GM11168 (cell line): ENCODE results near the gene NPFFR1.
"Not testable (repeated sequence)": the region's sequence is repeated elsewhere in the genome, so short reads cannot be mapped to it uniquely, and the experiment has no call there.

Experiments
- in situ Hi-C: fragments of 300-500 bp; cut with MboI; formaldehyde crosslinking; loops from one replicate; pipeline ENCODE4 v1.12.0; 2022; ENCODE audit warnings: low sequenced_read_pairs; ENCODE audit not compliant: unreplicated experiment

NPFFR1 gene

GRCh38 chr10:70260734-70261133, 23.1 kb downstream of the NPFFR1 start:
- in situ Hi-C loops: no loop called here

DNA sequence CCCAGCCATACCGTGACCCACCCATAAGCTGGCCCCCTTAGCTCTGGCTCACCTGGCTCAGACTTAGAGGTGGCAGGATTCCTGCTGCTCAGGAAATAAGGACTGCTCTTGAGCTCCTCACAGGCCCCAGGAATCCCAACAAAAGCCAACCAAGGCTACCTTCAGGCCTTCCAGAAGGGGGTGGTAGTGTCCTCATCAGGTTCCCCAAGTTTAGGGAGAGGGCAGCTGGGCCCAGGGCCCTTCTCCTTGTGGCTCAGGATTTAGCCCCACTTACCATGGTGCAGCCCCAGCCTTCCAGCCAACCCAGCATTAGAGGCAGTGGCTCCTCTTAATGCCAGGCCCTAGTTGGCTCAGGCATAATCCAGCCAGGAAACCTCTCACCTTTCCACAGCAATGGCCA, 23.5 kb downstream of the NPFFR1 start:
- in situ Hi-C loops: no loop called here

GRCh38 chr10:70258216-70258615, 25.6 kb downstream of the NPFFR1 start:
- in situ Hi-C loops: no loop called here

GRCh38 chr10:70257816-70258215, 26.0 kb downstream of the NPFFR1 start:
- in situ Hi-C loops: not testable (repeated sequence)

DNA sequence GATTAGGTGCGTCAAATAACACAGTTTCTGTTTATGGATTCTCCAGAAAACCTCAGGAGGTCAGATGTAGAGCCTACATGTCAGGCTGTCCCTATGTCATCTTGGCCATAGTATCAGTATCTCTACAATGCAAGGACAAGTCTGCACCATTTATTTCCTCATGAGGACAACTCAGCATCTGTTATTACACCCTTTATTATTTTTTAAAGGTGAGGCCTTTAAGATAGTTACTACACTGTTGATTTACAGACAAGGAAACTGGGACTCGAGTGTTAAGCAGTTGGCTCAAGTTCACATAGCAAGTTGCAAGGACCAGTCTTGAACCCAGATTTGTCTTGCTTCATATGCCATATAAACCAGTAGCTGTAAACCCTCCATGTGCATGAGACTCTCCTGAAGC, 27.3 kb downstream of the NPFFR1 start:
- in situ Hi-C loops: no loop called here

GRCh38 chr10:70255329-70256299, 28.2 kb downstream of the NPFFR1 start:
- in situ Hi-C loops: no loop called here

- in situ Hi-C loops: no loop called here
Observed at GRCh38 chr10:70254778-70255328, 29.0 kb downstream of the NPFFR1 start.

GRCh38 chr10:70253878-70254765, 29.7 kb downstream of the NPFFR1 start:
- in situ Hi-C loops: no loop called here

DNA sequence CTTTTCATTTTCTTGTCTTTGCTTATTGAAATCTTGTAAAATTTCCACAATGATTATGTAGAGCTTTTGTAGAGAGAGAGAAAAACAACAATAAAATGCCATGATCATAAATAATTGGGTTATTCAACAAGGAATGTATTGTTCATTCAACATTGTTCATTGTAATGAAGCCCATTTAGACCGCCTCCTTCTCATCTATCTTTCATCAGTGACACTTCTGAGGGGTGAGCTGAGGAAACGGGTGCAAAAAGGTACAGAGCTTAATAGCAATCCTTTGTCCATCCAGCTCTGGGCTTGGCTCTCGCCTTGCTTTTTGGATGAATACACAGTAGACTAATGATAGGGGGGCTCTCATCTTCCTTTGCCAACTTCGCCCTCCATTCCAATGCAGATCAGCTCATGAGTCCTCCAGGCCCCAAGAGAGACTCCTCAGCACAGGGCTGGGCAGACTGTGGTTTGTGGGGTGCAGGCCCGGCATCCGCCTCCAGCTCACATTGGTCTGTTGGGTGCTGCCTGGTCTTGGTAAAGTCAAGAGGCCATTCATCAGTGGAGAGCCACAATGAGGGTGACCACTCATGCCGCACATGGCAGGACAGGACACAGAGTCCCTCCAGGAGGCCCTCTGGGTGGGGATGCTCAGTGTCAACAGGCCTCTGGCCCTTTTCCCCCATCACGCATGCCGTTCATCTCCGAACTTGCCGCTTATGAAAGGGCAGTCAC, 32.7 kb downstream of the NPFFR1 start:
- in situ Hi-C loops: no loop called here

GRCh38 chr10:70247360-70247759, 36.4 kb downstream of the NPFFR1 start:
- in situ Hi-C loops: no loop called here

DNA sequence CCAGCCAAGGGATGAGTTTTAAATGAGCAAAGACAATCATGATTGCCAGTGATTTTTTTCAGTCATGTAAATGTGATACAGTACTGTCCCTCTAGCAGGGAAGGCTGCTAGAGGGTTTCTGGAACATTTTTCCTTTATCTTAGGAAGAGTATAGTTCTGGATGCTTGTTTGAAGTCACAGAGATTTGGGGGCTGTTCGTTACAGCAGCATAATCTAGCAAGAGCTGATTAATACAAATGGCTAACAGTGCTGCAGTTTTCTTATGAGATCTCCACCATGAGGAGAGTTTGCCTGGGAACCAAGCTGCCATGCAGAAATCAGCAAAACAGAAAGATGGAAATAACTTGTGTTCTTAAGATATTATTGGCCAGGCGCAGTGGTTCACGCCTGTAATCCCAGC, 42.7 kb downstream of the NPFFR1 start:
- in situ Hi-C loops: no loop called here

- in situ Hi-C loops: not testable (repeated sequence)
Observed at GRCh38 chr10:70239986-70240385, 43.8 kb downstream of the NPFFR1 start.

DNA sequence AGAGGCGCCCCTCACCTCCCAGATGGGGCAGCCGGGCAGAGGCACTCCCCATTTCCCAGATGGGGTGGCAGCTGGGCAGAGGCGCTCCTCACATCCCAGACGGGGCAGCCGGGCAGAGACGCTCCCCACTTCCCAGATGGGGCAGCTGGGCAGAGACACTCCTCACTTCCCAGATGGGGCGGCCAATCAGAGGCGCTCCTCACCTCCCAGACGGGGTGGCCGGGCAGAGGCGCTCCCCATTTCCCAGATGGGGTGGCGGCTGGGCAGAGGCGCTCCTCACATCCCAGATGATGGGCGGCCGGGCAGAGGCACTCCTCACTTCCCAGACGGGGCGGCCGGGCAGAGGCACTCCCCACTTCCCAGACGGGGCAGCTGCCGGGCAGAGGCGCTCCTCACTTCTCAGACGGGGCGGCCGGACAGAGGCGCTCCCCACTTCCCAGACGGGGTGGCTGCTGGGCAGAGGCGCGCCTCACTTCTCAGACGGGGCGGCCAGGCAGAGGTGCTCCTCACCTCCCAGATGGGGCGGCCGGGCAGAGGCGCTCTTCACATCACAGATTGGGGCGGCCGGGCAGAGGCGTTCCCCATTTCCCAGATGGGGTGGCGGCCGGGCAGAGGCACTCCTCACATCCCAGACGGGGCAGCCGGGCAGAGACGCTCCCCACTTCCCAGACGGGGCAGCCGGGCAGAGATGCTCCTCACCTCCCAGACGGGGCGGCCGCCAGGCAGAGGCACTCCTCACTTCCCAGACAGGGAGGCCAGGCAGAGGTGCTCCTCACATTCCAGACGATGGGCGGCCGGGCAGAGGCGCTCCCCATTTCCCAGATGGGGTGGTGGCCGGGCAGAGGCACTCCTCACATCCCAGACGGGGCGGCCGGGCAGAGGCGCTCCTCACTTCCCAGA, 44.5 kb downstream of the NPFFR1 start:
- in situ Hi-C loops: not testable (repeated sequence)

- in situ Hi-C loops: not testable (repeated sequence)
Observed at GRCh38 chr10:70237958-70238536, 45.8 kb downstream of the NPFFR1 start.

GRCh38 chr10:70234668-70235447, 48.9 kb downstream of the NPFFR1 start:
- in situ Hi-C loops: loop anchor here (5.0 kb wide), 1 partner anchor 122 kb away; no protein-coding TSS in a partner anchor

DNA sequence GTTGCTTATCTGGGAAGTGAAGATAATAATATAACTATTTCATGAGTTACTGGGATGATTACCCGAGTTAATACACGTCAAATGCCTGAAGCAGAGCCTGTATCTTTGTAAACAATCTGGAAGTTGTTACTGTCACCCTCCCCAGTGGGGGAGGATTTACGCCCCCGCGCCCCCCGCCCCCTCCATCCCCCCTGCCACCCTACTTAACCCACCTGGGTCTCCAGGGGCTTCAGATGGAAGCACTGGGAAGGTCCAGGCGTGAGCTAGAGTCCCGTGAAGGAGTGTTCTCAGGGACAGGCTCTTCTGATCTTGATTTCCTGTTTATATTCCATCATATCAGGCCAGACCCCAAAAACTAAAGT, 49.9 kb downstream of the NPFFR1 start:
- in situ Hi-C loops: loop anchor here (5.0 kb wide), 1 partner anchor 123 kb away; no protein-coding TSS in a partner anchor

- in situ Hi-C loops: loop anchor here (5.0 kb wide), 1 partner anchor 124 kb away; no protein-coding TSS in a partner anchor
Observed at GRCh38 chr10:70233109-70233938, 50.5 kb downstream of the NPFFR1 start, which contains the start of gene PPA1. Gene PPA1, minus strand, starts transcription at chr10:70233429. Its CDS starts 102 bp downstream, at chr10:70233327.
